SU-DHL-6 (cell line): ENCODE results near the gene CREB5.

ENCODE experiments used
- EZH2phosphoT487 ChIP-seq: fragments of 200-600 bp; sonication (generic), shearing (Covaris generic); conservative IDR thresholded peaks from 2 replicates; pipeline ENCODE4 v1.6.1; 2018; ENCODE audit warnings: mild to moderate bottlenecking, antibody characterized with exemption, low read length, moderate library complexity, mixed read lengths
- TF ChIP-seq, protein P1 (sequence below): fragments of 200-600 bp; sonication (generic); IDR thresholded peaks from one replicate; pipeline ENCODE4 v1.5.1; 2017; ENCODE audit warnings: antibody characterized with exemption, mild to moderate bottlenecking, low read length, moderate library complexity; ENCODE audit not compliant: insufficient read depth, poor library complexity, severe bottlenecking

- TF ChIP-seq, protein P1, sequence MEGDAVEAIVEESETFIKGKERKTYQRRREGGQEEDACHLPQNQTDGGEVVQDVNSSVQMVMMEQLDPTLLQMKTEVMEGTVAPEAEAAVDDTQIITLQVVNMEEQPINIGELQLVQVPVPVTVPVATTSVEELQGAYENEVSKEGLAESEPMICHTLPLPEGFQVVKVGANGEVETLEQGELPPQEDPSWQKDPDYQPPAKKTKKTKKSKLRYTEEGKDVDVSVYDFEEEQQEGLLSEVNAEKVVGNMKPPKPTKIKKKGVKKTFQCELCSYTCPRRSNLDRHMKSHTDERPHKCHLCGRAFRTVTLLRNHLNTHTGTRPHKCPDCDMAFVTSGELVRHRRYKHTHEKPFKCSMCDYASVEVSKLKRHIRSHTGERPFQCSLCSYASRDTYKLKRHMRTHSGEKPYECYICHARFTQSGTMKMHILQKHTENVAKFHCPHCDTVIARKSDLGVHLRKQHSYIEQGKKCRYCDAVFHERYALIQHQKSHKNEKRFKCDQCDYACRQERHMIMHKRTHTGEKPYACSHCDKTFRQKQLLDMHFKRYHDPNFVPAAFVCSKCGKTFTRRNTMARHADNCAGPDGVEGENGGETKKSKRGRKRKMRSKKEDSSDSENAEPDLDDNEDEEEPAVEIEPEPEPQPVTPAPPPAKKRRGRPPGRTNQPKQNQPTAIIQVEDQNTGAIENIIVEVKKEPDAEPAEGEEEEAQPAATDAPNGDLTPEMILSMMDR: no peak
- TF ChIP-seq EZH2phosphoT487: no peak
These were observed 260.1 kb downstream of the CREB5 start for GRCh38 chr7:28672397-28672797.
